Epithelial cell of prostate (primary cell): ENCODE data around the gene TUBB1.
"Not testable (repeated sequence)": the region's sequence is repeated elsewhere in the genome, so short reads cannot be mapped to it uniquely, and the experiment has no call there.

Source experiments
- DNase-seq: peaks from one replicate; pipeline ENCODE4 v3.0.0-alpha.2; 2011; ENCODE audit warnings: low read depth, low spot score
- H3K27ac ChIP-seq: fragments of 450-650 bp; 2 replicates; pipeline ENCODE4 v1.5.1; 2017; ENCODE audit warnings: mild to moderate bottlenecking

The TUBB1 gene

GRCh38 chr20:59019217-59019616 lies at the start of gene TUBB1:
Gene TUBB1, plus strand, starts transcription at chr20:59019429. Its CDS starts 94 bp downstream, at chr20:59019523.
- no peak within 1 kb of the TSS for H3K27ac ChIP-seq
- no peak for DNase-seq

- no peak for DNase-seq
- H3K27ac ChIP-seq = no peak overlapping the region
Observed at GRCh38 chr20:58969439-58969838, 49.8 kb upstream of the TUBB1 start.

GRCh38 chr20:58970146-58970545 lies 49.1 kb upstream of the TUBB1 start:
- no peak for DNase-seq
- no peak overlapping the region for H3K27ac ChIP-seq

- no peak overlapping the region for H3K27ac ChIP-seq
- DNase-seq = no peak
Observed at GRCh38 chr20:58971429-58971828, 47.8 kb upstream of the TUBB1 start.

- no peak for DNase-seq
- H3K27ac ChIP-seq = no peak overlapping the region
Observed at GRCh38 chr20:58973179-58973578, 46.0 kb upstream of the TUBB1 start.

- DNase-seq = no peak
Observed at GRCh38 chr20:58973866-58974265, 45.4 kb upstream of the TUBB1 start.

GRCh38 chr20:58975353-58975752 lies 43.9 kb upstream of the TUBB1 start:
- H3K27ac ChIP-seq = no peak overlapping the region
- DNase-seq = no peak

More at GRCh38 chr20:58973866-58974265, 45.4 kb upstream of the TUBB1 start:
- H3K27ac ChIP-seq = no peak overlapping the region

- no peak for DNase-seq
- H3K27ac ChIP-seq = no peak overlapping the region
Observed at GRCh38 chr20:58976061-58976730, 43.0 kb upstream of the TUBB1 start.

GRCh38 chr20:58978351-58979190 lies 40.7 kb upstream of the TUBB1 start:
- H3K27ac ChIP-seq = no peak overlapping the region
- no peak for DNase-seq

- no peak for DNase-seq
- peak within 1 kb of the TSS; percentile 30 for H3K27ac ChIP-seq
Observed at GRCh38 chr20:58980711-58981627, 38.3 kb upstream of the TUBB1 start, which contains the start of gene NELFCD. Gene NELFCD, plus strand, starts transcription at chr20:58981256. Its CDS starts 54 bp downstream, at chr20:58981310.

GRCh38 chr20:58981628-58982364 lies 37.4 kb upstream of the TUBB1 start:
- H3K27ac ChIP-seq = peak overlapping the region; percentile 30
- no peak for DNase-seq

- H3K27ac ChIP-seq = no peak overlapping the region
- DNase-seq = no peak
Observed at GRCh38 chr20:58982406-58983114, 36.7 kb upstream of the TUBB1 start.

GRCh38 chr20:58983115-58983468 lies 36.1 kb upstream of the TUBB1 start:
- not testable (repeated sequence) for H3K27ac ChIP-seq, DNase-seq

GRCh38 chr20:58984691-58985090 lies 34.5 kb upstream of the TUBB1 start:
- no peak overlapping the region for H3K27ac ChIP-seq
- no peak for DNase-seq

- DNase-seq = no peak
- H3K27ac ChIP-seq = no peak overlapping the region
Observed at GRCh38 chr20:58985656-58986055, 33.6 kb upstream of the TUBB1 start.

- no peak for DNase-seq
- no peak overlapping the region for H3K27ac ChIP-seq
Observed at GRCh38 chr20:58986286-58986967, 32.8 kb upstream of the TUBB1 start.

GRCh38 chr20:58986968-58987517 lies 32.2 kb upstream of the TUBB1 start:
- H3K27ac ChIP-seq = no peak overlapping the region
- DNase-seq = no peak

GRCh38 chr20:58987790-58988564 lies 31.3 kb upstream of the TUBB1 start:
- no peak for DNase-seq
- H3K27ac ChIP-seq = no peak overlapping the region
